HG02970 (cell line): ENCODE results near the gene CDCA7.
"Not testable (repeated sequence)": the region's sequence is repeated elsewhere in the genome, so short reads cannot be mapped to it uniquely, and the experiment has no call there.

ENCODE experiments used
- ATAC-seq: cut with Tn5 transposase; IDR thresholded peaks from one replicate; pipeline ENCODE4 v1.9.1; 2021; ENCODE audit warnings: mild to moderate bottlenecking, moderate library complexity, moderate number of reproducible peaks; ENCODE audit not compliant: unreplicated experiment, low FRiP score

The CDCA7 gene

DNA sequence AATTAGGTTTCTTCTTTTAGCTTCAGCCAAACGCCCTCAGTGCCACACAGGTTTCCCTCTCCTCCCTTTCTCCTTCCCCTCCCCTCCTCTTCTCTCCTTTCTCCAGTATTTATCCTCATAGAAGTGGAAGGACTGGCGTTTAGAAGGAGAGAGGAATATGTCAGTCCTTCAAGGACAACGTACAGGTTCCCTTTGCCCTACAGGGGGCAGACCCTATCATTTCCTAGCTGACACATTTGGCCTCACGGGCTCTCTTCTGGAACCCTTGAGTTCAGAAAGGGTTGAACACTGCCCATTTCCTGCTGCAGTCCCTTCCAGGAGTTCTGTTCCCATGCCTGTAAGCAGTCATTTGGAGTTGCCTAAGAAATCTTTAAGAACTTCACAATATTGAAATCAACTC is 46.1 kb downstream of the CDCA7 start:
- ATAC-seq = no peak

DNA sequence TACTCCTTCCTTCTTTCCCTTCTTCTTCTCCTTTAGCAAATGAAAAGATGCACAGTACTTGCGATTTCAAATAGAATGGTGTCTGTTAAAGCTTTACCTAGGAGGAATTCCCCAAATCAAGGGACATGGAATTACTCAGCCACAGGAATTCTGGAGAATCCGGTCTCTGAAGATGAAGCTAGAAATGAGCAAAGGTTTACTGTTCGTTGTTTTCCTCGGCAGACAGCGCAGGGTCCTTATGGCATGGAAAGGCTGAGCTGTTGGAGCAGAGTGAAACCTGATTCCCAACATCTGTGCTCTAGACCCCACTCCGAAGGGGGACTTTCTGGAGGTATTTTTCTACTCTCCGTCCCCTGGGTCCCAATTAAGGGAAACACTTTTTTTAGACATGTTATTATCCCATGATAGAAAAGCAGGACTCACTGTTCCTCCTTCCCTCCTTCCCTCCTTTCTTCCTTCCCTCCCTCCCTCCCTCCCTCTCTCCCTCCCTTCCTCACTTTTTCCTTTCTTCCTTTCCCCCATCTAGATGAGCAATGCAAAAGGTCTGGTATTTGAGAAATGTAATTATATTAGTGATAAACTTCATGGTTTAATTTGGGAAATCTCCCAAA is 47.1 kb downstream of the CDCA7 start:
- ATAC-seq = no peak

DNA sequence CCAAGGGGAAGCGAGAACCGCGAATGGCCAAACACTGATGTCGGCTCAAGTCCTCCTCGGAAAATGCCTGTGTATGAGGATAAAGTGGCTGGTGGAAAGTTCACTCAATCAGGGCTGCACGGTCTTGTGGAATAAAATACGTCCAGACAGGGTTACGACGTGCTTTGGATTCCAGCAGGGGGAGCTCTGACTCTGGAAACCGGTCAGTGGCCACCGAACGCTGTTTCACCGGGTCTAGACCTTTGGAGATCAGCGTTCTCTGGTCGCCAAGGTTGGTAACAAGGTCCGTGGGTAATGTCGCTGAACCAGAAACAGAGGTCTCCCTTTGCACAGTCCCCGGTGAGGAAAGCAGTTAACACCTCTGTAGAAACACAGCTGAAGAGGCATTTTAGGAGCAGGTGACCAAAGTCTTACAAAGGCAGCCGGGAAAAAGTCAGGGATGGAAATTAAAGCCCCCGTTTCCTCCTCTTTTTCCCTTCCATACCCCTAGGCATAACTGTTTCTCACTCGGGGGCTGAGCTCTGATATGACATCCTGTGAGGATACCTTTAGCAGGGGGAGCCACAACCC is 47.8 kb downstream of the CDCA7 start:
- no peak for ATAC-seq

DNA sequence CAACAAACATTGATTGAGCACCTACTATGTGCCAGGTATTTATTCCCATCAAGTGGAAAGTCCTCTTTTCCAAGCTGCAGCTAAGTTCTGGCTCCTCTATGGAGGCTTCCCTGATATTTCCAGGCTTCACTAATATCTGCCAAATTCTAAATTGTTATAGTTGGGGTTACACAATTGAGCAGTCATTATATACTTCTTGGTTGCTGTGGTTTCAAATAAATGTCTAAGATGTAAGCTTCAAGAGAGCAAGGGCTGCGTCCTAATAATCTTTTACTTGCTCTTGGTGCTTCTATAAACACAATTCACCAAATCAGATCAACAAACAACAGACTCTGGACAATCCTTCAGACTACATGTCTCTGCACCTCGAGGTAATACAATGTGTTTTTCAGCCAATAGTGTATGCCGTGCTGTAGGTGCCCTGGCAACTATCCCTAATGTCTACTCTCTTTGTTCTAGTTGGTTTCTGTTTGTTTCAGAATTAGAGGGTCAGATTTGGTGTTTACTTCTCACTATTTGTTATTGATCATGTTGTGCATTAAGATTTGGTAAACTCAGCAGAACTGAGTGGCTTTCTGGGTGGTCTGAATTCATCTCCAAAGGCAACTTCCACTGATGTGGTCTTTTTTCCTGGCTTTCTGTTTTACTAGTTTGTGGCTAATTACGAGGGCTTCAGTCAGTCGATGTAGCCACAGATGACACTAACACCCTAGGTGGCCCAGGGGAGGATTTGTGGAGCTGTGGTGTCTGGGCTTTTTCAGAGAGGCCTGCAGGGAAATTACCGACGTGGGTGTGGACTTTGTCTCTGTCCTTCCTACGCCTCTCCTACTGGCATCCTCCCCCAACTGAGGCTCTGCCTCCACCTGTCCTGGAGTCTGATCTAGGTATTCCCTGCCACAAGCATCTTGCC is 50.4 kb downstream of the CDCA7 start:
- ATAC-seq = no peak

DNA sequence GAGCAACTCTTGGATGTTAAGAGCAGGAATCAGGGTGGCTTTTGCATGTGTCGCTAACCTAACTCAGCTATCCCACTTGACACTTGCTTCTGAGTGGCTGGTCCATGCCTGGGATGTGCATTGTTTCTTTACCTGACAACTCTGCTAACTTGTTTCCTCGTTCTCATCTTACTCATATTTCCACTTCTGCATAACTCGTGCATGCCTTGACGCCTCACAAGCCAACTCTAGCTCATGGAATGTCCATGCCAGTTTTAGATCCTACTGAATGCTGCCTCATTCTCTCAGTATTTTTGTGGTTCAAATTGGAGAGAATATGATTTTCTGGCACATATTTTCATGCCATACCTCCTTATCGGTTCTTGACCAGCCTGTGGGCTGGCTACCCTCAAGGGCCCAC is 52.5 kb downstream of the CDCA7 start:
- ATAC-seq = no peak

DNA sequence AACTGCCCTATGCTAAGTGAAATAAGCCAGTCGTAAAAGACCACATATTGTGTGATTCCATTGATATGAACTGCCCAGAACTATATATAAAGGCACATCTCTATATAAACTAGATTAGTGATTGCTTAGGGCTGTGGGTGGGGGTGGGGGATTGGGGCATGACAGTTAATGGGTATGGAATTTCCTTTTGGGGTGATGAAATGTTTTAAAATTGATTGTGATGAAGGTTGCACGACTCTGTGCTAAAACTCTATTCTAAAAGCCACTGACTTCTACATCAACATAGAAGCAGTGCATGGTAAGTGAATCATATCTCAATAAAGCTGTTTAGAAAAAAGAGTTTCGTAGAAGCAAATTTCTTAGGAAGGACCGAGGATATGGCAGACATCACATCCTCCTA is 53.0 kb downstream of the CDCA7 start:
- ATAC-seq = no peak

DNA sequence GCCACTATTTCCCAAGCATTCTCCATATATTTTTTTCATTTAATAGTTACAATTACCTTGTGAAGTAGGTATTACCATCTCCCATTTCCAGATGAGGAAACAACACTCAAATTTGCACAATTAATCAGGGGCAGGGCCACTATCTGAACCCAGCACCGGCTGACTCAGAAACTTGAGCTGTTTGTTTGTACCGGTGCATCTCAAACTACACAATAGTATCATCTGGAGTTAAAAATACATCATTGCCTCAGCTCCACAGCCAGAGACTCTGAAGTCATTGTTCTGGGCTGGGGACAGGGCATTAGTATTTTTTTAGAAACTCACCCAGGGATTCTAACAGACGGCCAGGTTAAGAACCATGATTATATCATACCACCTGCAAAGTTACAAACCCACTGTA is 55.9 kb downstream of the CDCA7 start:
- ATAC-seq = no peak

DNA sequence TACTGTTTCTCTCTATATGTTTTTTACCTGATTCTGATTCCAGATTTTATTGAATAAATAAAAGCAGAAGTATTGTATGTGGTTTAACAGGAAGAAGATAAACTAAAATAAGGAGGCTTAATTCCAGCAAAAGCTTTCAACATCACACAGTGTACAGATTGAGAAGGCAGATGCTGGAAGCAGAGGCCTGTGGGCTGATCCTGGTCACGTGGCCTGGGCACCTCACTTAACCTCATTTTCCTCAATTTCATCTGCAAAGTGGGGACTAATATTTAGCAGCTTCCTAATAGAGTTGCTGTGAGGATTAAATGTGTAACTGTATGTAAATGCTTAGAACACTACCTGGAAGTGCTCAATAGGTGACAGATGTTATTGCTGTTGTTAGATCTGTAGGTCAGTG is 58.0 kb downstream of the CDCA7 start:
- no peak for ATAC-seq

DNA sequence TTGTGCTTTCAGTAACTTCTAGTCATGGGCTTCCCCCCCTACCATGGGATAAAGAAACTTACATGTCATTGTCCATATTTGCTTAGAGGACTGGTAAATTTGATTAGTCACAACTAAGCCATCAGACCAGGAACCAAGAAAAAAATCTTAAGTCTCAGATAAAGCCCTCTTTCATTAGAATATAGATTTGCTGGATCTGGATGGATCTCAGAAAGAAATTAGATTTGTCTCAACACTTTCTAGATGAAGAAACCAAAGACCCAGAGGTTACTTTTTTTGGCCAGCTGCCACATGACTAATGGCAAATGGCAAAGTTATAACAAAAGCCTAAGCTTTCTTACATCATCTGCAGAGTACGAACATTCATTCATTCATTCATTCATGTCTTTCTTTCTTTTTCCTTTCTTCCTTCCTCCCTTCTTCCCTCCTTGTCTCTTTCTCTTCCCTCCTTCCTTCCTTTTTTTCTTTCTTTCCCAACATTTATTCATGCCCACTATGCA is 60.2 kb downstream of the CDCA7 start:
- no peak for ATAC-seq

DNA sequence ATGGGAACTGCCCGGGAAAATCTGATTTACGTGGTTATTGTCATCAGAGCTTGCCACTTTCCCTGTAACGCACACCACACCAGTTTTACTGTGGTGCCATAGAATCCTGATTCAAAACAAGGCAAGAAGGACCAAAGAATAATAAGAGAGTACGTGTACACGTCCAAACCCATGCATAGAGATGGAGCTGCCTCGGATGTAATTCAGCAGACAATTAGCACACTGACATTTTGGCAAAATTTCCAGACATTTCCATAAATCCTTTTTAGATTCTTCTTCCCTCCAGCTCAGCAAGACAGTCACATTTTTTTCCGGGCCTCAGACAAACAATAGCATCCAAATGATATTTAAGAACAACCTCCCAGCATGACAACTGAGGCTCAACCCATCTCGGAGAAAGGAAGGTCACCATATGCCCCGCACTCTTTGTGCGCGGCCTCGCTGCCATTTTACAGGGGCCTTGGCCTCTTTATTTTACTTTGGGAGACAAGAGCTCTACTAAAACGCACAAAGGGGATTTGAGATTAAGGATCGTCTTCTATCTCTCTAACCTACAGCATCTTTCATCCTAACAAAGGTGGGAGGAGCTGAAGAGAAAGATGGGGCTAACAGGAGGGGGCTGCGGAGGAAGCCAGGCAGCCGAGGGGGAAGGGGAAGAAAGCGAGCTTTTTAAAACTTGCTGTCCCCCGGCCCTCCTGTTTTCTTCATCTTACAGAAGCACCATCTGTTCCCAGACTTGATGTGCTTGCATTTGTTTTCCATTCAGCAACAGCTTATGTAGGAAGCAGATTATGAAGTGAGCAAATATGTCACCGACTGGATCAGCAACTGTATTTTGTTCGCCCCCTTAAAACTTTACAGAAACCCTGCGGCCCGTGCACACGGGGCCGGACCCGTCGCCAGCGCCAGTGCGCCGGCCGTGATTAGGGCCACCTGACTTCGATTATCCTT is 61.0 kb downstream of the CDCA7 start:
- ATAC-seq = no peak

DNA sequence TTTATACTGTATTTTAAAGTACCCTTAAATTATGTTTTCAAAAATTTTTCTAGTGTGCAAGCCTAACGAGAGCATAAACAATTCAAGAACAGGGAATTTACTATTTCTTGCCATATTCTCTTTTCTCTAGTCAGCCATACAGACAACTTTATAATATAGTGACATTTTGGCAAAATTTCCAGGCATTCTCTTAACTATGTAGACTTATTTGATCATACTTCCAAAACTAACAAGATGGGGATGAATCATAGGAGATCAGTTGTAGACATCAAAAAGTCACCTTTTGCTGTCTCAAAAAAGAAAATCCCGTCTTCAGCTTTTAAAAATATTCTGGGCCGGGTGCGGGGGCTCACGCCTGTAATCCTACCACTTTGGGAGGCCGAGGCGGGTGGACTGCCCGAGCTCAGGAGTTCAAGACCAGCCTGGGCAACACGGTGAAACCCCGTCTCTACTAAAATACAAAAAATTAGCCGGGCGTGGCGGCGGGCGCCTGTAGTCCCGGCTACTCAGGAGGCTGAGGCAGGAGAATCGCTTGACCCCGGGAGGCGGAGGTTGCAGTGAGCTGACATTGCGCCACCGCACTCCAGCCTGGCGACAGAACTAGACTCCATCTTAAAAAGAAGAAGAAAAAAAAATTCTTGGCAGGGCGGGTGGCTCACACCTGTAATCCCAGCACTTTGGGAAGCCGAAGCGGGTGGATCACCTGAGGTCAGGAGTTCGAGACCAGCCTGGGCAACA is 61.9 kb downstream of the CDCA7 start:
- not testable (repeated sequence) for ATAC-seq

DNA sequence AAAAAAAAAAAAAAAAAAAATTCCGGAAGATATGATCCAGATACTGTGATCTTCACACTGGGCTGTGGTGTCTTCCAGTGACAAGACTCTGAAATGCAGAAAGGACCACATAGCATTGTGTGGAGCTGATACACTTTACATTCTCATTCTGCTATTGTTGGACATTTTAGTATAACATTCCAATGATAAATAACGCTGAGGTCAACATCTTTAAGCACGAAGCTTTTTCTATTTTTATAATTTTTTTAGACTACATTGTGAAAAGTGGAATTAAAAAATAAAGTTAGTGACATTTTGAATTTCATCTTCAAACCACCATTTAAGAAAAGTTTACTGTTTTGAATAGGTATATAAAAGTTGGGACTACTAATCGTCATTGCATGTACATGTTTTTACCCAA is 62.7 kb downstream of the CDCA7 start:
- ATAC-seq = no peak

DNA sequence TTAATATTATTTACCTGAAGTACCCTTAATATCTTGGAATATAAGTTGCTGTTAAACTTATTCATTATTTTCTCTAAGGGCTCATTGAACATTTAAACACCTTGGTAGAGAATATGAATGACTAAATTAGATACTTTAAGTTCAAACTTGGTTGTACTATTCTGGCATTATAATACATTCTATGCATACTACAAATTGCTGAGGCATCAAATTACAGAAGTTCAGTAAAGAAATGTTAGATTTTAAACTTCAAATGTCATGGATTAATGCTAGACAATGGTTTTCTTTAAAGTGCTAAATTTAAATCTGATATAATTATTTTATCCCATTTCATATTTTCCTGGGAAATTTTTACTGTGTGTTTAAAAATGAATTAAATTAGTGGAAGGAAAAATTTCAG is 63.1 kb downstream of the CDCA7 start:
- no peak for ATAC-seq
